ENCODE measurements around the gene CERS2.
"Not testable (repeated sequence)": the region's sequence is repeated elsewhere in the genome, so short reads cannot be mapped to it uniquely, and the experiment has no call there.

CERS2 gene

DNA sequence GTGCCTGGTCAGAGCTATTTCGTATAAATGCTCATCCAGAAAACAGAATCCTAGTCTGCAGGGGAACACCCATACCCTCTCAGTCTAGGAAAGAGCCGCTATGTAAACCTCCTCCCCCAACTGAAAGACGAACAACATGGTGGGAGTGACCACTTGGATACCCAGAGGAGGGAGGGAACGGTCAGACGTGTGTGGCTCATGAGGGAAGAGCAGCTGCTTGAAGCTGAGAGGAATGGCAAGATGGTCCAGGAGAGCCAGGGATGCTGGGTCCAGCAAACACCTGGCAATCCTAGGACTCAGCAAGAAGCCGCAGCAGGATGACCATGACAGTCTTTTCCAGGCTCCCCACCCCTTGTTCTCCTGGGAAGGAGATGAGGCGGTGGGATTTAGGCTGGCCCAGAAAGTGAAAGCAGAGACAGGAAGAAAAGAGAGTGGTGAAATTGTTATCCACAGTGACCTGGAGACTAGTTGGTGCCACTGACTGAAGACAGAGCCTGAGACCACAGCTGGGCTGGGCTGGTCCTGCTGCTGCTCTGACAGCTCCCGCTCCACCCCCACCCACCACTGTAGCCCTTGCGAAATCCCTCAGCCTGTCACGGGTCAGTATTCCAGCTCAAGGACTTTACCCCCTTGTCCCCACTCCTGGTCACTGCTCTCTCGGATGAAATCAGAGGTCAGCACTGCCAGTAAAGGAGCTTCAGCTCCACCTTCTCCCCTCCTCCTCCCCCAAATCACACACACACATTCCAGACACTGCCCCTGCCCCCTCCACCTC is 3.6 kb downstream of the CERS2 start:
- no peak for DNase-seq (ENCODE audit: low spot score)

GRCh38 chr1:150969626-150970025 is 5.0 kb downstream of the CERS2 start:
- DNase-seq (ENCODE audit: low spot score), result no peak

DNA sequence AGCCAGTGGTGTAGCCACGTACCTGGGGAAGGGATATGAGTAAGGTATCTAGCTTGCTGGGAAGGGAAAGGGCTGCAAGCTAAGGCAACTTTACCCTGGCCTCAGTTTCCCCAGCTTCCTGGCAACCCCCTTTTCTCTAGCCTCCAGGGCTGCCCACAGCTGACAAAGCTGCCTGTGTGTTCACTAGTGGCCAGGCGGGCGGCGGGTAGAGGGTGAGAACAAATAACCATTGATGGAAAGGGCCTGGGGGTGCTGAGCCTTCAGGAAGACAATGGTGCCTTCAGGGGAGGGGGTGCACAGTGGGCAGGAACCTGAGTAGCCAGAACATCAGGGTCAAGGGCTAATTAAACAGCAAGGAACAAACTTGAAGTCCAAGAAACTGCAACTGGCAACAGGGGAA is 6.1 kb downstream of the CERS2 start:
- DNase-seq (ENCODE audit: low spot score), result peak; percentile 83

GRCh38 chr1:150967936-150968335 is 6.7 kb downstream of the CERS2 start:
- DNase-seq (ENCODE audit: low spot score), result no peak

DNA sequence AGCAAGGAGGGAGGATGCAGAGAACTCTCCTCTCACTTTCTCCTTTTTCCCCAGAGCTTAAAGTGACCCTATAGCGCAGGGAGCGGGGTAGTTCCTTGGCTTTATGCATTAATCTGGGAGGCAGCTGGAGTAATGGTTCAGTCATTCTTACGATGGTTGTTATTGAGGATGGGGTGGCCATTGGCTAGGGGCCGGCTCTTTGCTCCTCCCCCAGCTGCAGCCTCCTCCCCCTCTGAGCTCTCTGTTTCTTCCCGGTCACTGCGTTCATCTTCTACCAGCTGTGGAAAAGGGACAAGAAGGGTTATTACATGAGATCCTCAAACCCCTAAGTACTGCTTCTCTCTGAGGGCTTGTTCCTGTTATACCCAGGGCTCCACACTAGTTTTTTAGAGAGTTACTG is 8.6 kb downstream of the CERS2 start:
- DNase-seq (ENCODE audit: low spot score), result no peak

DNA sequence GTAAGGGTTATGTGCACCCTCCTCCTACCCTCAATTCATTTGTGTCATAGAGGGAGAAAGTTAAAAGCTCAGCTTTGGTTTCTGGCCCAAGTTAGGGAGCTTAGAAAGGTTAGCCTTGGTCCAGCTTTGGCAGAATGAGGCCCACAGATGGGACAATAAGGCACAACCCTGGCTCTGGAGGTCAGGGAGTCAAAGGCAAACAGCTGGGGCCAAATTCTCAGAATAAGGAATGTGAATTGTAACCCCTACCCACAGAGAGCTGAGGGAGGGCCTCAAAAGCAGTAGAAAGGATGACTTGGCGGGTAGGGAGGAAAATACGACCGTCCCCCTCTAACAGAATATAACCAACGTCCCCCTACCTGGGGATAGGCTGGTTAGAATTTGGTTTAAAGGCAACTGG is 9.0 kb downstream of the CERS2 start:
- no peak for DNase-seq (ENCODE audit: low spot score)

GRCh38 chr1:150964164-150964489 is 10.5 kb downstream of the CERS2 start:
- no peak for DNase-seq (ENCODE audit: low spot score)

GRCh38 chr1:150963321-150964163 is 11.1 kb downstream of the CERS2 start:
- no peak for DNase-seq (ENCODE audit: low spot score)

- no peak for DNase-seq (ENCODE audit: low spot score)
Measured at GRCh38 chr1:150961756-150962155, 12.9 kb downstream of the CERS2 start.

DNA sequence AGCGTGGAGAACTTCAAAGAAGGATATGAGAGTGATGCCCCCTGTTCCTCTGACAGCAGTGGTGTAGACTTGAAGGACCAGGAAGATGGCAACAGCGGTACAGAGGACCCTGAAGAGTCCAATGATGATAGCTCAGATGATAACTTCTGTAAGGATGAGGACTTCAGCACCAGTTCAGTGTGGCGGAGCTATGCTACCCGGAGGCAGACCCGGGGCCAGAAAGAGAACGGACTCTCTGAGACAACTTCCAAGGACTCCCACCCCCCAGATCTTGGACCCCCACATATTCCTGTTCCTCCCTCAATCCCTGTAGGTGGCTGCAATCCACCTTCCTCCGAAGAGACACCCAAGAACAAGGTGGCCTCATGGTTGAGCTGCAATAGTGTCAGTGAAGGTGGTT is 14.0 kb downstream of the CERS2 start:
- DNase-seq (ENCODE audit: low spot score), result no peak

- DNase-seq (ENCODE audit: low spot score), result no peak
Measured at GRCh38 chr1:150957666-150958065, 17.0 kb downstream of the CERS2 start.

GRCh38 chr1:150955280-150955679 is 19.4 kb downstream of the CERS2 start:
- no peak for DNase-seq (ENCODE audit: low spot score)

GRCh38 chr1:150954708-150955107 is 19.9 kb downstream of the CERS2 start:
- no peak for DNase-seq (ENCODE audit: low spot score)

DNA sequence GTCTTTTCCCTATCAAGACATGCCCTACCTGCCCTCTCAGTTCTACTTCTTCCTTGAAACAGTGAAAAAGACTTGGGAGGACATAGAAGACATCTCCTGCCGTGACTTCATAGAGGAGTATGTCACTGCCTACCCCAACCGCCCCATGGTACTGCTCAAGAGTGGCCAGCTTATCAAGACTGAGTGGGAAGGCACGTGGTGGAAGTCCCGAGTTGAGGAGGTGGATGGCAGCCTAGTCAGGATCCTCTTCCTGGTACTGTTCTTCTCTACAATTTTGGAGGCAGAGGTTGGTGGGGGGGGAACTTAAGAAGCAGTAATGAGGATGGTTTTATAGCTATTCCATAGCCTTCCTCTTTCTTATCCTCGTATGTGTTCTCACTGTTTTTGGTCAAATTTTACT is 29.8 kb downstream of the CERS2 start:
- no peak for DNase-seq (ENCODE audit: low spot score)

DNA sequence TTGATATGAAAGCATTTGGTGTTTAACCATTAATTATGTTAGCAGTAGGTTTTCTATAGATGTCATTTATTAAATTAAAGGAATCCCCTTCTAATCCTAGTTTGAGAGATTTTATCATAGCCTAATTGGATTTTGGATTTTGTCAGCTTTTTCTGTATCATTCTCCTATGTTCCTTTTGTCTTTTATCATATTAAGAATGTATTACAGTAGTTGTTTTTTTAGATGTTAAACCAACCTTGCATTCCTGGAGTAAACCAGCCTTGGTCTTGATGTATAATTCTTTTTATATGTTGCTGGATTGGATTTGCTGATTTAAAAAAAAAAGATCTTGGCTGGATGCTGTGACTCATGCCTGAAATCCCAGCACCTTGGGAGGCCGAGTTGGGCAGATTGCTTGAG is 42.9 kb downstream of the CERS2 start:
- no peak for DNase-seq (ENCODE audit: low spot score)

DNA sequence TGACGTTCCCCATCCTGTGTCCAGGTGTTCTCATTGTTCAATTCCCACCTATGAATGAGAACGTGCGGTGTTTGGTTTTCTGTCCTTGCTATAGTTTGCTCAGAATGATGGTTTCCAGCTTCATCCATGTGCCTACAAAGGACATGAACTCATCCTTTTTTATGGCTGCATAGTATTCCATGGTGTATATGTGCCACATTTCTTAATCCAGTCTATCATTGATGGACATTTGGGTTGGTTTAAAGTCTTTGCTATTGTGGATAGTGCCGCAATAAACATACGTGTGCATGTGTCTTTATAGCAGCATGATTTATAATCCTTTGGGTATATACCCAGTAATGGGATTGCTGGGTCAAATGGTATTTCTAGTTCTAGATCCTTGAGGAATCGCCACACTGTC is 45.9 kb downstream of the CERS2 start:
- not testable (repeated sequence) for DNase-seq (ENCODE audit: low spot score)

DNA sequence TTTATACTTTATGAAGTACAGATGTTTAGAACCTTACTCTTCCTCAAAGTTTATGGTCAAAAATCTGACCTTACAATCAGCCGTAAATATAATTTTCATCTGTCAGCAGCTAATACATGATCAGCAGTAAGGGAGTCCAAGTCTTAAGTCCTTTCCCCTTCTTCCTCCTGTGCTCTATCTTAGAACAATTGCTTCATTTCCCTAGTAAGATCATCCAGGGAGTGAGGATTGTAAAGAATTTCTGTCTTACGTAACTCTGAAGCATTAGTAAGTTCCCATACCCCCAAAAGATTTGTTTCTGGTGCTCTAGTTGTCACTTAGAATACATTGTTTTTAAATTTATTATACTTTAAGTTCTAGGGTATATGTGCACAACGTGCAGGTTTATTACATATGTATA is 46.3 kb downstream of the CERS2 start:
- no peak for DNase-seq (ENCODE audit: low spot score)

DNA sequence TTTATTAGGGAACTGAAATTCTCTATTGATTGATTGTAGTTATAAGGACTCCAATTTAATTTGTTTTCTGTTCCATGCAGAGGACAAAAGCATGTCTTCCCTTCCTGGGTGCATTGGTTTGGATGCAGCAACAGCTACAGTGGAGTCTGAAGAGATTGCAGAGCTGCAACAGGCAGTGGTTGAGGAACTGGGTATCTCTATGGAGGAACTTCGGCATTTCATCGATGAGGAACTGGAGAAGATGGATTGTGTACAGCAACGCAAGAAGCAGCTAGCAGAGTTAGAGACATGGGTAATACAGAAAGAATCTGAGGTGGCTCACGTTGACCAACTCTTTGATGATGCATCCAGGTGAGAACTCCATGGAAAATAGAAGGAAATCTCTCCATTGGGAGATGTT is 47.0 kb downstream of the CERS2 start:
- no peak for DNase-seq (ENCODE audit: low spot score)

DNA sequence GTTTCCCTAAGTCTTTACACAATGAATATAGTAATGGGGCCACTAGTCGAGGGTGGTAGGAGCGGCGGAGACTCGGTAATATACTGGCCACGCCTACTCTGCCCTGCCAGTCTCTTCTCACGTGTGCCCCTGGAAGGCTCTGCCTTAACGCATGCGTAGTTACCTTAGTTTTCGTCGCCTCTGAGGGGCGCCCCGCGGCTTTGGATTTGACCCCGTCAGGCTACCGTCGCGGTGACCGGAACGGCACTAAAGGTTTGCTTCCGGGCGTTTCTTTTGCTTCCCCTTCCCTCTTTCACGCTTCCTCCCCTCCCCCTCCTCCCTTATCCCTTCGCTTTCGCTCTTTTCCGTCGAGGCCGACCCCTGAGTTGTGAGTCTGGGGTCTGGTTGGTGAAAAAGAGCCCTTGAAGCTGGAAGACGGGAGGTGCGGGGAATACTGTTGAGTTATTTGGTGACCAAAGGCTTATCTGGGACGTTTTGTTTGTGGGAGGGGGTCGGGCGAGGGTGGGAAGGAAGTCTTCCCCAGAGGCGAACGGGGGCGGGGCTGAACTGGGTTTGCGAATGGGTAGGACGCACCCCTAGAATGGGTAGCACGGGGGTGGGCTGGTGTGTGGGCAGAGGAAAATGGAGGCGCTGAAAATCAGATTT is 48.4 kb downstream of the CERS2 start, which contains the start of gene SETDB1:
SETDB1 (plus strand) TSS at position 267 of the 645 bp plus-strand sequence. CDS start 1,352 bp downstream, outside the sequence.
- peak; percentile 92 for DNase-seq (ENCODE audit: low spot score)

GRCh38 chr1:150925080-150925479 is 49.6 kb downstream of the CERS2 start:
- DNase-seq (ENCODE audit: low spot score), result no peak

GRCh38 chr1:150922519-150922975 is 52.1 kb downstream of the CERS2 start:
- peak; percentile 50 for DNase-seq (ENCODE audit: low spot score)

DNA sequence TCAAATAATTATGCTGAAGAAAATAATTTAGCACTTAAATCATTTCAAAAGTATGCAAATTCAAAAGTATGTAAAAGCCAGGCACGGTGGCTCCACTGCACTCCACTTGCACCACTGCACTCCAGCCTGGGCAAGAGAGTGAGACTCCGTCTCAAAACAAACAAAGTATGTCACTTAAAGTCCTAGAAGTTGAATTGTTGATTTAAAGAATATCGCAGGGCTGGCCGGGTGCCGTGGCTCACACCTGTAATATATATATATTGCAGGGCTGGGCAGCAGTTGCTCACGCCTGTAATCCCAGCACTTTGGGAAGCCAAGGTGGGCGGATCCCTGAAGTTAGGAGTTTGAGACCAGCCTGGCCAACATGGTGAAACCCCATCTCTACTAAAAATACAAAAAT is 57.2 kb downstream of the CERS2 start:
- DNase-seq (ENCODE audit: low spot score), result no peak
